AG04449 (cell line): ENCODE measurements around the gene UBE2D3.

Experiments
- CTCF ChIA-PET: fragments of 350-600 bp; formaldehyde crosslinking; extraction: SDS; loops from one replicate; lab custom pipeline; 2021; ENCODE audit warnings: antibody characterized with exemption; lab: Yijun Ruan, JAX
- POLR2A ChIA-PET: fragments of 400-600, 350-600 bp; formaldehyde crosslinking; extraction: SDS; loops from one replicate; lab custom pipeline; 2020; ENCODE audit warnings: antibody characterized with exemption, inconsistent platforms; lab: Yijun Ruan, JAX
- DNase-seq: peaks from one replicate; pipeline ENCODE4 v3.0.0-alpha.2; 2010; ENCODE audit warnings: low read depth, low spot score
- H3K4me3 ChIP-seq: 2 replicates; pipeline ENCODE4 v1.5.1; 2011; ENCODE audit warnings: low read depth, mild to moderate bottlenecking, control low read depth, low read length
- CTCF ChIP-seq: IDR thresholded peaks from one replicate; pipeline ENCODE4 v1.5.1; 2011; ENCODE audit warnings: mild to moderate bottlenecking, moderate library complexity, low read length, control low read depth, inconsistent platforms; ENCODE audit not compliant: insufficient read depth; ENCODE audit errors: missing control alignments

The UBE2D3 gene

DNA sequence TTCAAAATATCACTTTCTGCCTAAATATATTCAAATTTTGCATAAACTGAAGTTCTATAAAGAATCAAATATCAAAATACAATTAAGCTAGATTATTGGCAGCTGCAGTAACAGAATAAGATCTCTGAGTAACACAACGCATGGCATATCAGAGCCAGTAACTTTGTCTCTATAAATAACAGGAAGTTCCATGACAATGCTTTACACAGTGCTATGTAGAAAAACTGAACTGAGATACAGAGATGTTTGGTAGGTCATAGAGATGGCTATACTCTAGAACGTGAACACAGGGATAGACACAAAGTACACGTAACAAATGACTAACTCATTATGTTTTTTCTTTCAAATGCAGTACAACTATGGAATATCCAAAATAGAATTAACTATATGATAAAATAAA is 18.2 kb downstream of the UBE2D3 start:
- no peak for TF ChIP-seq CTCF
- CTCF ChIA-PET = interaction anchor here (1.3 to 3.4 kb wide), 2 partner anchors 13 to 16 kb away, joined by 5 to 10 read pairs; no protein-coding TSS in a partner anchor
- no peak overlapping the region for H3K4me3 ChIP-seq
- DNase-seq = no peak
- POLR2A ChIA-PET = interaction anchor here (1.0 kb wide), 1 partner anchor 14 kb away, joined by 3 read pairs; no protein-coding TSS in a partner anchor

DNA sequence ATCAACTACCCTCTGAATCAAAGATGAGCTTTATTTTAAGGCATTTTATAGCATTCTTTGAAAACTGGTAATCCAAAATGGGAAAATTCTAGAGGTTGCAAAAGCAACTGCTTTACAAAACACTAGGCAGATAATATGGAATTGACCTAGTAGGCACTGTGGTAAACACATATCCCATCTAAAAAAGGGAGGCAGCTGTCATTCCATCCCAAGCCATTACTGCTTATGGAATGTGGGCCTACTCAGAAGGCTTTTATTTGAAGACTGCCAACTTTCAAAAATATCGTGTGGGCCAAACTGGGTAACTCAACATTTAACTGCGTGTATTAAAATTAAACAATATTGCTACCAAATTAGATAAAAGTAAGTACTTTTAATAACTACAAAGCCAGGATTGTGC is 19.3 kb downstream of the UBE2D3 start:
- no peak for TF ChIP-seq CTCF
- no peak overlapping the region for H3K4me3 ChIP-seq
- ChIA-PET POLR2A (interaction anchor here (0.6 kb wide), 1 partner anchor 11 kb away, joined by 6 read pairs; no protein-coding TSS in a partner anchor), CTCF (no interaction called here)
- DNase-seq = no peak

GRCh38 chr4:102807345-102807744 is 20.0 kb downstream of the UBE2D3 start:
- H3K4me3 ChIP-seq = no peak overlapping the region
- no peak for TF ChIP-seq CTCF
- no peak for DNase-seq
- CTCF ChIA-PET = no interaction called here
- POLR2A ChIA-PET = interaction anchor here (0.6 kb wide), 1 partner anchor 12 kb away, joined by 6 read pairs; no protein-coding TSS in a partner anchor

DNA sequence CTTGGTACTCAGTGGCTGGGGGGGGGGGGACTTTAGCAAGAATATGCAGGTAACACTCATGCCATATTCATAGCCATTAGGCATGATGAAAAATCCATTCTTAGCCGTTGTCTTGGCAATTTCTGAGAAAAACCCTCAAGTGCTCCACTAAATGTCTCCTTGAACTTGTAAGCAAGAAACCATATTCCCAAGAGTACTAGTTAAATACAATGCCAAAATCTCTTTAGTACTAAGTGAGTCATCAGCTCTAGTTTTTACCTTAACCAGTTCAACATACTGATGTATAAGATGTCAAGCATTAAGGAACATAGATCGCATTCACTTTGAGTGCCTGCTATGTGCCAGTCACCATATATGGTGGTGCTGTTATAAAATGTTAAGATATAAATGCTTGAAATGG is 27.5 kb downstream of the UBE2D3 start:
- DNase-seq = no peak
- ChIA-PET POLR2A (no interaction called here), CTCF (interaction anchor here (1.1 kb wide), 1 partner anchor 9 kb away, joined by 4 read pairs; no protein-coding TSS in a partner anchor)
- no peak for TF ChIP-seq CTCF
- no peak overlapping the region for H3K4me3 ChIP-seq

GRCh38 chr4:102794999-102795398 is 32.4 kb downstream of the UBE2D3 start:
- TF ChIP-seq CTCF = no peak
- CTCF ChIA-PET = interaction anchor here (0.9 to 1.5 kb wide), 3 partner anchors 10 to 216 kb away, joined by 3 to 4 read pairs (median 3); no protein-coding TSS in a partner anchor
- H3K4me3 ChIP-seq = no peak overlapping the region
- POLR2A ChIA-PET = no interaction called here
- DNase-seq = no peak

DNA sequence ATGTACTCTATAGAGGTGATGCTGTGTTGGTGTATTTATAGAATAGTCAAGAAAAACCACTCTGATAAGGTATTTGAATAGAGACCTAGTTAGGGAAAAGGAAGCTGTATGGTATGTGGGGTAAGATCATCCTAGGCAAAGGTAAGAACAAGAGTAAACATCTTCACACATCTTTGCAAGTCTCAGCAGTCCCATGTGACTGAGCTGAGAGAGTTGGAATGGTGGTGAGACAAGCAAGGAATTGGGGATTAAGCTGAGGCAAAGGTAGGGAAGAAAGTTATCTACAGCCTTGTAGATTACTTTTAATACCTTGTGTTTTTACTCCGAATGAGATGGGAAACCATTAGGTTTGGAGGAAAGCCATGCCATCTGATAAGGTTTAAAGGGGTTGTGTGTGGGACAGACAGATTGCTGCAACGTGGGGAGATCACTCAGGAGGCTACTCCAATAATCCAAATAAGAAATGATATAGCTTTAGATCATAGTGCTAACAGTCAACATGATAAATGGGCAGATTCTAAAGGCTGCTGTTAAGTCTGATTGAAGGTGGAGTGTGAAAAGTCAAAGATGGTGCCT is 34.9 kb downstream of the UBE2D3 start:
- no peak for DNase-seq
- ChIA-PET CTCF (interaction anchor here (1.2 kb wide), 1 partner anchor 17 kb away, joined by 5 read pairs; no protein-coding TSS in a partner anchor), POLR2A (no interaction called here)
- H3K4me3 ChIP-seq = no peak overlapping the region
- no peak for TF ChIP-seq CTCF
